Memory B cell (primary cell): Measurements from ENCODE around the gene AZIN2.

Experiments
- ATAC-seq: fragments of 150-1000 bp; cut with Tn5 transposase; 2 replicates; pipeline ENCODE4 v1.10.0; 2021; ENCODE audit warnings: low read depth, mild to moderate bottlenecking, moderate library complexity
- DNase-seq, 2 donors: peaks; one replicate each; pipeline ENCODE4 v3.0.0; 2022; ENCODE audit warnings: low spot score in 2 of 2
- H3K27ac Mint-ChIP-seq: one replicate; pipeline ENCODE4 v1.8.0; 2022; ENCODE audit warnings: mild to moderate bottlenecking, moderate library complexity, mixed read lengths
- H3K27me3 Mint-ChIP-seq: one replicate; pipeline ENCODE4 v1.8.0; 2022; ENCODE audit warnings: mixed read lengths
- H3K36me3 Mint-ChIP-seq: one replicate; pipeline ENCODE4 v1.8.0; 2022; ENCODE audit warnings: mild to moderate bottlenecking, mixed read lengths
- H3K4me1 Mint-ChIP-seq: one replicate; pipeline ENCODE4 v1.8.0; 2022; ENCODE audit warnings: mixed read lengths
- H3K4me3 Mint-ChIP-seq: one replicate; pipeline ENCODE4 v1.8.0; 2022; ENCODE audit warnings: mild to moderate bottlenecking, moderate library complexity, mixed read lengths
- H3K9me3 Mint-ChIP-seq: one replicate; pipeline ENCODE4 v1.8.0; 2022; ENCODE audit warnings: mixed read lengths

The AZIN2 gene

GRCh38 chr1:33137800-33138199 is 56.8 kb downstream of the AZIN2 start:
- no peak for DNase-seq
- Mint-ChIP-seq H3K9me3 (no peaks in the 10 kb centered on the region), H3K4me1 (peaks cover 10% of the 10 kb centered on the region), H3K4me3 (no peak overlapping the region), H3K27me3 (no peaks in the 10 kb centered on the region), H3K27ac (no peak overlapping the region), H3K36me3 (peaks cover 3% of the 10 kb centered on the region)
- ATAC-seq = peak; percentile 46

- H3K27ac Mint-ChIP-seq = no peak overlapping the region
- H3K36me3 Mint-ChIP-seq = peaks cover 3% of the 10 kb centered on the region
- no peak for ATAC-seq
- H3K9me3 Mint-ChIP-seq = no peaks in the 10 kb centered on the region
- no peak overlapping the region for H3K4me3 Mint-ChIP-seq
- no peaks in the 10 kb centered on the region for H3K27me3 Mint-ChIP-seq
- H3K4me1 Mint-ChIP-seq = peaks cover 8% of the 10 kb centered on the region
- no peak for DNase-seq
These were observed 59.5 kb downstream of the AZIN2 start for GRCh38 chr1:33140153-33141149.

GRCh38 chr1:33141216-33141615 is 60.3 kb downstream of the AZIN2 start:
- H3K27me3 Mint-ChIP-seq = no peaks in the 10 kb centered on the region
- no peaks in the 10 kb centered on the region for H3K9me3 Mint-ChIP-seq
- no peak overlapping the region for H3K4me3 Mint-ChIP-seq
- no peak for ATAC-seq
- peaks cover 3% of the 10 kb centered on the region for H3K4me1 Mint-ChIP-seq
- DNase-seq = no peak
- H3K27ac Mint-ChIP-seq = no peak overlapping the region
- H3K36me3 Mint-ChIP-seq = peaks cover under 1% of the 10 kb centered on the region

GRCh38 chr1:33141781-33142180 is 60.8 kb downstream of the AZIN2 start:
- no peak for ATAC-seq
- H3K36me3 Mint-ChIP-seq = peaks cover 4% of the 10 kb centered on the region
- DNase-seq = no peak
- no peaks in the 10 kb centered on the region for H3K9me3 Mint-ChIP-seq
- H3K27me3 Mint-ChIP-seq = no peaks in the 10 kb centered on the region
- no peak overlapping the region for H3K4me3 Mint-ChIP-seq
- no peak overlapping the region for H3K27ac Mint-ChIP-seq
- H3K4me1 Mint-ChIP-seq = peaks cover 2% of the 10 kb centered on the region

GRCh38 chr1:33142483-33143064 is 61.6 kb downstream of the AZIN2 start:
- DNase-seq (no peak), ATAC-seq (no peak)
- H3K36me3 Mint-ChIP-seq = peaks cover 4% of the 10 kb centered on the region
- no peak overlapping the region for H3K27ac Mint-ChIP-seq
- no peak overlapping the region for H3K4me3 Mint-ChIP-seq
- H3K27me3 Mint-ChIP-seq = no peaks in the 10 kb centered on the region
- H3K4me1 Mint-ChIP-seq = peaks cover 2% of the 10 kb centered on the region
- no peaks in the 10 kb centered on the region for H3K9me3 Mint-ChIP-seq

GRCh38 chr1:33143176-33143575 is 62.2 kb downstream of the AZIN2 start:
- Mint-ChIP-seq H3K4me1 (no peaks in the 10 kb centered on the region), H3K27me3 (no peaks in the 10 kb centered on the region), H3K27ac (no peak overlapping the region), H3K36me3 (peaks cover 4% of the 10 kb centered on the region), H3K9me3 (no peaks in the 10 kb centered on the region), H3K4me3 (no peak overlapping the region)
- no peak for ATAC-seq
- no peak for DNase-seq

- ATAC-seq = no peak
- H3K36me3 Mint-ChIP-seq = peaks cover 4% of the 10 kb centered on the region
- H3K27me3 Mint-ChIP-seq = no peaks in the 10 kb centered on the region
- H3K4me1 Mint-ChIP-seq = no peaks in the 10 kb centered on the region
- H3K27ac Mint-ChIP-seq = no peak overlapping the region
- H3K9me3 Mint-ChIP-seq = no peaks in the 10 kb centered on the region
- no peak for DNase-seq
- no peak overlapping the region for H3K4me3 Mint-ChIP-seq
These were observed 62.7 kb downstream of the AZIN2 start for GRCh38 chr1:33143698-33144097.

GRCh38 chr1:33146003-33146402 is 65.0 kb downstream of the AZIN2 start:
- Mint-ChIP-seq H3K4me1 (no peaks in the 10 kb centered on the region), H3K36me3 (peaks cover 4% of the 10 kb centered on the region), H3K4me3 (no peak overlapping the region), H3K27ac (no peak overlapping the region), H3K9me3 (no peaks in the 10 kb centered on the region), H3K27me3 (no peaks in the 10 kb centered on the region)
- ATAC-seq (no peak), DNase-seq (no peak)

- Mint-ChIP-seq H3K36me3 (peaks cover 4% of the 10 kb centered on the region), H3K27ac (peak overlapping the region; percentile 38), H3K27me3 (no peaks in the 10 kb centered on the region), H3K4me1 (no peaks in the 10 kb centered on the region), H3K4me3 (no peak overlapping the region), H3K9me3 (no peaks in the 10 kb centered on the region)
- DNase-seq (no peak), ATAC-seq (no peak)
These were observed 66.5 kb downstream of the AZIN2 start for GRCh38 chr1:33147275-33147996.

GRCh38 chr1:33147997-33148314 is 67.0 kb downstream of the AZIN2 start:
- no peaks in the 10 kb centered on the region for H3K9me3 Mint-ChIP-seq
- ATAC-seq (no peak), DNase-seq (no peak)
- H3K27ac Mint-ChIP-seq = peak overlapping the region; percentile 38
- H3K4me1 Mint-ChIP-seq = peaks cover 3% of the 10 kb centered on the region
- no peak overlapping the region for H3K4me3 Mint-ChIP-seq
- H3K36me3 Mint-ChIP-seq = peaks cover 4% of the 10 kb centered on the region
- H3K27me3 Mint-ChIP-seq = no peaks in the 10 kb centered on the region

- ATAC-seq = no peak
- Mint-ChIP-seq H3K9me3 (no peaks in the 10 kb centered on the region), H3K27ac (no peak overlapping the region), H3K27me3 (no peaks in the 10 kb centered on the region), H3K4me1 (peaks cover 3% of the 10 kb centered on the region), H3K36me3 (peaks cover 4% of the 10 kb centered on the region), H3K4me3 (no peak overlapping the region)
- no peak for DNase-seq
These were observed 67.7 kb downstream of the AZIN2 start for GRCh38 chr1:33148615-33149014.

- no peak overlapping the region for H3K27ac Mint-ChIP-seq
- DNase-seq (no peak), ATAC-seq (no peak)
- H3K27me3 Mint-ChIP-seq = no peaks in the 10 kb centered on the region
- H3K4me1 Mint-ChIP-seq = peaks cover 5% of the 10 kb centered on the region
- no peaks in the 10 kb centered on the region for H3K9me3 Mint-ChIP-seq
- peaks cover 6% of the 10 kb centered on the region for H3K36me3 Mint-ChIP-seq
- no peak overlapping the region for H3K4me3 Mint-ChIP-seq
These were observed 68.7 kb downstream of the AZIN2 start for GRCh38 chr1:33149453-33150190.

- DNase-seq (no peak), ATAC-seq (no peak)
- Mint-ChIP-seq H3K27me3 (no peaks in the 10 kb centered on the region), H3K27ac (no peak overlapping the region), H3K9me3 (no peaks in the 10 kb centered on the region), H3K4me3 (no peak overlapping the region), H3K36me3 (peaks cover 9% of the 10 kb centered on the region), H3K4me1 (peaks cover 5% of the 10 kb centered on the region)
These were observed 69.6 kb downstream of the AZIN2 start for GRCh38 chr1:33150522-33150921.

GRCh38 chr1:33151116-33151515 is 70.2 kb downstream of the AZIN2 start:
- no peaks in the 10 kb centered on the region for H3K9me3 Mint-ChIP-seq
- DNase-seq (no peak), ATAC-seq (no peak)
- H3K27me3 Mint-ChIP-seq = no peaks in the 10 kb centered on the region
- H3K27ac Mint-ChIP-seq = no peak overlapping the region
- H3K4me3 Mint-ChIP-seq = no peak overlapping the region
- H3K4me1 Mint-ChIP-seq = peaks cover 5% of the 10 kb centered on the region
- peaks cover 13% of the 10 kb centered on the region for H3K36me3 Mint-ChIP-seq
